Activated T-helper 1 cell treated with Interleukin-2 at 50 U/mL for 16 hours (primary cell): ENCODE measurements around the gene SH3RF1.

Source experiments
- DNase-seq: peaks from one replicate; pipeline ENCODE4 v3.0.0-alpha.2; 2020; ENCODE audit warnings: low read depth

SH3RF1 gene

GRCh38 chr4:169275180-169275579 lies 4.4 kb upstream of the SH3RF1 start:
- DNase-seq: no peak

DNA sequence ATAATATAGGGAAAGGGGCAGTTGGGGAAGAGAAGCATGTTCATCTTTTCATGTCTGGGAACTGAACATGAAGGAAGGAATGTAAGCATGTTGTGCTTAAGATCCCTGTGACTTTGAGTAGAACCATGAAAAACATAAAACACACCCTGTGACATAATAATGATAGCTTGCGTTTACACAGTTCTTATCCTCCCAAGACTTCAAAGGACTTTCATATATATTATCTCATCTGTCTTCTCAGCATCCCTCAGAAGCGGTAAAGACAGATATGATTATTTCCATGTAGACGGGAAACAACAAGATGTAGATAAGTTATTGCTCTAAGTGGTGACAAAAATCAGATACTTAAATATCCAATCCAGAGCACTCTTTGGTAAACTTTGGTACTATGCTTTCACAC lies 3.3 kb upstream of the SH3RF1 start:
- no peak for DNase-seq

GRCh38 chr4:169272265-169272886 lies 1.6 kb upstream of the SH3RF1 start:
- no peak for DNase-seq

GRCh38 chr4:169271692-169272007 lies 894 bp upstream of the SH3RF1 start:
- DNase-seq: no peak

- no peak for DNase-seq
These were observed 593 bp downstream of the SH3RF1 start for GRCh38 chr4:169269916-169270809.

GRCh38 chr4:169268951-169269760 lies 1.6 kb downstream of the SH3RF1 start:
- DNase-seq: no peak

DNA sequence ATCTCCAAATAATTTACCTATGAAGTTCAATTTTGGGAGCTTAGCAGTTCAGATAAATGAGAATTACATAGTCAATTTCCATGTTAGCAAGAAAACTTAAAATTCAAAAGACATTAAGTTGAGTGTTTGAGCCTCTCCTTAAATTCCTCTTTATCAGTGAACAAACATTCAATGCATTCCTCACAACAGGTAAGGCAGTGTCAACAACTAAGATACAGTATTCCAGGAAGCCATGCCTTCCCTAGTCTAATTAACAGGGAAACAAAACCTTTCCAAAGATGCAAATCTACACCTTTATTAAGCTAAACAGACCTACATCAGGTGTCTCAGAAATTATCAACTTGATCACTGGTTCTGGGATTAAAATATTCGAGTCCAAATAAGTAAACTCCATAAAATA lies 3.7 kb downstream of the SH3RF1 start:
- no peak for DNase-seq

DNA sequence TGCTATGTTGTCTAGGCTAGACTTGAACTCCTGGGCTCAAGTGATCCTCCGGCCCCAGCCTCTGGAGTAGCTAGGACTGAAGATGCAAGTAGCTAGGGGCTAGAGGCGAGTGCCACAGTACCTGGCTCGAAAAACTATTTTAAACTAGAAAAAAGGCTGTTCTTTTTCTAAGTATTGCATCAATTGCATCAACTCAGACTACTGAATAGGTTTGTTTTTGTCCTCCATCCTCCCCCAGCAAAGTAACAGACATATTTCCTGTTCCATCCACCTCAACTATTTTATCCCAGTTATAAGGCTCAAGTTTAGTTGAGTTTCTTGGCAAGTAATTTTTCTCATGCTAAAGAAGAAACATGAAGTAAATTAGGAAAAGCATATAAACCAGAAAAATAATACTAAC lies 4.1 kb downstream of the SH3RF1 start:
- DNase-seq: no peak

GRCh38 chr4:169266081-169266480 lies 4.7 kb downstream of the SH3RF1 start:
- no peak for DNase-seq

DNA sequence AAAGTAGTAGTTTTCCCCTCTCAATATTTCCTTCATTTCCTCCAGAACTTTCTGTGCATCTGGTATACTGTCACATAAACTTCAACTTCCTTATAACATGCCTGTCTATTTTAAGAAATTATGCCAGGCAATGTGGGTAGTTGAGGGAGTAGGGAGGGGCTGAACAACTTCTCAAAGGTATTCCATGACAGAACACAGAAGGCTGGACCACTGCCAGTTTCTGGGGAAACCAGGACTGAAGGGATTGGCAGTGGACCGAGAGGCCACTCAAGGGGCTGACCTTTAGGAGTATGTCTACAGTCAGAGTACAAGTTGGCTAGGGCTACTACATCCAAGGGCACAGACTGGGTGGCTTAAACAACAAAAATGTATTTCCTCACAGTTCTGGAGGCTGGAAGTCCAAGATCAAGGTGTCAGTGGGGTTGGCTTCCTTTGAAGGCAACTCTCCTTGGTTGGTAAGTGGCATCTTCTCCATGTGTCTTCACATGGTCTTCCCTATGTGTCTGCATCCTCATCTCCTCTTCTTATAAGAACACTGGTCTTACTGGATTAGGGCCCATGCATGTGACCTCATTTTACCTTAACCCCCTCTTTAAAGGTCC lies 6.9 kb downstream of the SH3RF1 start:
- DNase-seq: no peak

GRCh38 chr4:169260217-169260866 lies 10.4 kb downstream of the SH3RF1 start:
- DNase-seq: no peak

DNA sequence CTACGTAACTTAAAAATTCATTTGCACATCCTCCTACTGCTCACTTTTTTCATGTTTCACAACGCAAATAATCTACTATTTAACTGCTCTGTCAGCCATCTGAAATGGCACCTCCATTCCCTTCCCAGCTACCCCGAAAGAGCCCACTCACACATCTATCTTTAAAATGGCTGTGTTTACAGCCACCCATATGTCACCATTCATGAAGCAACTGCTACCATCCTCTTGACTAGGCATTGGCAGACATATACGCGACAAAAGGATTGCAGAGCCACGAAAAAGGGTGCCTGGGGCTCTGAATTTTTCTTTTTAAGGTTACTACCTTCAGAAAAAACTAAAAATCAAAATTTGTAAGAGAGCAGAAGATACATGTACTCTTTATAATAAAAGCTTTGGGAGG lies 11.5 kb downstream of the SH3RF1 start:
- no peak for DNase-seq

DNA sequence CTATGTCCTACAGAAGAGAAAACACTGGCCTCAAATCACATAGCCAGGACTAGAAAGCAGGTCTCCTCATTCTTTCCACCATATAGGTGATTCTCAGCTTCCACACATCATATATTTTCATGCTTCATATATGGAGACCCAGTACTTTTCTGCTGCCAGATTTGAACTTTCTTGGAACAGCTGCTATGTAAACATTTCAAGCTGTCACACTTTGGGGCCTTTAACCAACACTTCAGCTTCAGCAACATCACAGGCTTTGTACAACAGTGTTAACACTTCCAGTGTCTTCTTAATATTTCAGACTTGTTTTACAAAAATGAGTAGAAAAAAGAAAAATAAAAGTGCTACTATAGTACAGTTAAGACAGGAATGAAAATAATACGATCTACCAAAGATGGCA lies 12.6 kb downstream of the SH3RF1 start:
- no peak for DNase-seq

- DNase-seq: no peak
These were observed 13.6 kb downstream of the SH3RF1 start for GRCh38 chr4:169256856-169257761.

GRCh38 chr4:169256101-169256612 lies 14.6 kb downstream of the SH3RF1 start:
- DNase-seq: no peak

- DNase-seq: no peak
These were observed 16.2 kb downstream of the SH3RF1 start for GRCh38 chr4:169254546-169254983.

GRCh38 chr4:169253904-169254303 lies 16.9 kb downstream of the SH3RF1 start:
- no peak for DNase-seq

GRCh38 chr4:169253113-169253671 lies 17.6 kb downstream of the SH3RF1 start:
- DNase-seq: no peak

- DNase-seq: no peak
These were observed 18.2 kb downstream of the SH3RF1 start for GRCh38 chr4:169252339-169253112.
